Measurements from ENCODE around the gene SH3BP1. TPM values are rescaled to one million over a fixed set of nuclear protein-coding genes. Genes with fewer than 3 reads are reported as not detected.

SH3BP1 gene
- total and polyA plus RNA-seq, 2 of the 8 experiments (the other 6 are each of a cell fraction or from before 2014, with no cell fraction given): 23.9 to 40.3 TPM

DNA sequence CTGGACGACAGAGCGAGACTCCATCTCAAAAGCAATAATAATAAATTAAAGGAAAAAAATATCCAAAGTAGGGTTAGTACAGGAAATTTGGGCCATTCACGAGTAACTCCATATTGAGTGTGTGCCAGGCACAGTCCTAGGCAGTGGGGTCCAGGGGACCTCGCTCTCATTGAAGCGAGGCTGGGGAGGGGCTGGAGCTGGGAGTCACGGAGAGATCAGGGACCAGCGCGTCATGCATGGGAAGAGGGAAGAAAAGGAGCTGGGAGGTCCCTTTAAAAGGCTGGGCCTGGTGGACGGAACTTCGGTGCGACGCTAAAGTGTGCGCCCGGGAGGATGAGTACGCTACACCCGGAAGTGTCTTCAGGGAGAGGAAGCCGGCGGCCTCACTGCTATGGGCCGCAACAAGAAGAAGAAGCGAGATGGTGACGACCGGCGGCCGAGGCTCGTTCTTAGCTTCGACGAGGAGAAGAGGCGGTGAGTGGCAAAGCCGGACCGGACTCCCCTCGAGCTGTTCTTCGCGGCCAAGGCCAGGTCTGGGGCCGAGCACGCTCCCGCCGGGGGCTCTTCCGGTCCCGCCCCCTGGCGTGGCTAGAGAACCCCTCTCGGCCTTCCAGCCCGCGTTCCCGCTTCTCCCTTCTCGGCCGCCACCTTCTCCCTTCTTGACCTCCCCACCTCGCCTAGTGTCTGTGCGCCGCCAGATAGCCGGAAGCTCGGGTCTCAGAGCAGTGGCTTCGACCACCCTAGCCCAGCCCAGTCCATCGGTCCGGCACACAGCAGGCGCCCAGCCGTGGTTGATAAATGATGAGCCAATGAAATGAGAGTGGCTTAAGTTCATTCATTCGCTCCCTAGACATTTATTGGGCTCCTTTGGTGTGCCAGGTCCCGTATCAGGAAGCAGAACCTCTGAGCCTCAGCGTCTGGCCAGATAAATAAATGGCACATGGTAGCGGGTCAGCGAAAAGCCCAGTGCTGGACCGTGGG is 46.8 kb downstream of the SH3BP1 start, which contains the start of gene NOL12 (continued):
- TF ChIP-seq JUND (IDR thresholded peaks at IDR 0.05; ENCODE audit: low read length) (no peak; the same call in 1 of the 2 replicates), TAF7 (optimal IDR thresholded peaks at IDR 0.05; ENCODE audit: borderline replicate concordance, low read depth, low read length) (peak; percentile 15), BRCA1 (IDR thresholded peaks at IDR 0.05; ENCODE audit: low read depth, low read length) (no peak), SP1 (IDR thresholded peaks at IDR 0.05; ENCODE audit: low read depth, low read length) (peak; percentile 93), POU5F1 (IDR thresholded peaks at IDR 0.05; ENCODE audit: low read depth, low read length) (no peak), MAFK (IDR thresholded peaks at IDR 0.05; ENCODE audit: low read depth, low read length) (no peak), CHD2 (IDR thresholded peaks at IDR 0.05; ENCODE audit: low read length) (0 out of 2 replicates have a peak, but pooled peaks have one; percentile 7), ASH2L (IDR thresholded peaks at IDR 0.05; ENCODE audit: low read length) (peak; percentile 99), SAP30 (IDR thresholded peaks at IDR 0.05; ENCODE audit: insufficient read depth, insufficient replicate concordance, low read length) (peak; percentile 66), BACH1 (IDR thresholded peaks at IDR 0.05; ENCODE audit: low read length) (no peak), EGR1 (IDR thresholded peaks at IDR 0.05; ENCODE audit: borderline replicate concordance, low read depth, low read length) (no peak), SIRT6 (IDR thresholded peaks at IDR 0.05; ENCODE audit: low read length) (no peak), KDM1A (IDR thresholded peaks at IDR 0.05; ENCODE audit: borderline replicate concordance, low read length) (0 out of 2 replicates have a peak, but pooled peaks have one; percentile 38), CBX5 (IDR thresholded peaks at IDR 0.05; ENCODE audit: low read depth, low read length) (no peak), PHF8 (conservative IDR thresholded peaks at IDR 0.05; ENCODE audit: low read depth, low read length) (peak; percentile 84)
- TF ChIP-seq, protein P1, sequence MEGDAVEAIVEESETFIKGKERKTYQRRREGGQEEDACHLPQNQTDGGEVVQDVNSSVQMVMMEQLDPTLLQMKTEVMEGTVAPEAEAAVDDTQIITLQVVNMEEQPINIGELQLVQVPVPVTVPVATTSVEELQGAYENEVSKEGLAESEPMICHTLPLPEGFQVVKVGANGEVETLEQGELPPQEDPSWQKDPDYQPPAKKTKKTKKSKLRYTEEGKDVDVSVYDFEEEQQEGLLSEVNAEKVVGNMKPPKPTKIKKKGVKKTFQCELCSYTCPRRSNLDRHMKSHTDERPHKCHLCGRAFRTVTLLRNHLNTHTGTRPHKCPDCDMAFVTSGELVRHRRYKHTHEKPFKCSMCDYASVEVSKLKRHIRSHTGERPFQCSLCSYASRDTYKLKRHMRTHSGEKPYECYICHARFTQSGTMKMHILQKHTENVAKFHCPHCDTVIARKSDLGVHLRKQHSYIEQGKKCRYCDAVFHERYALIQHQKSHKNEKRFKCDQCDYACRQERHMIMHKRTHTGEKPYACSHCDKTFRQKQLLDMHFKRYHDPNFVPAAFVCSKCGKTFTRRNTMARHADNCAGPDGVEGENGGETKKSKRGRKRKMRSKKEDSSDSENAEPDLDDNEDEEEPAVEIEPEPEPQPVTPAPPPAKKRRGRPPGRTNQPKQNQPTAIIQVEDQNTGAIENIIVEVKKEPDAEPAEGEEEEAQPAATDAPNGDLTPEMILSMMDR (IDR thresholded peaks at IDR 0.05; ENCODE audit: control extremely low read depth in 1 of 3, insufficient read depth in 1 of 3, low read depth in 1 of 3, low read length in 3 of 3): no peak
- TF ChIP-seq, protein P2, sequence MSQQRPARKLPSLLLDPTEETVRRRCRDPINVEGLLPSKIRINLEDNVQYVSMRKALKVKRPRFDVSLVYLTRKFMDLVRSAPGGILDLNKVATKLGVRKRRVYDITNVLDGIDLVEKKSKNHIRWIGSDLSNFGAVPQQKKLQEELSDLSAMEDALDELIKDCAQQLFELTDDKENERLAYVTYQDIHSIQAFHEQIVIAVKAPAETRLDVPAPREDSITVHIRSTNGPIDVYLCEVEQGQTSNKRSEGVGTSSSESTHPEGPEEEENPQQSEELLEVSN (IDR thresholded peaks at IDR 0.05): peak; percentile 22; the same call in 1 of the 2 replicates

Measured in H1 (cell line).